HG03439 (cell line): Measurements from ENCODE around the gene MYPN.

Experiments used
- ATAC-seq: cut with Tn5 transposase; IDR thresholded peaks from one replicate; pipeline ENCODE4 v1.9.1; 2021; ENCODE audit warnings: mild to moderate bottlenecking, moderate library complexity; ENCODE audit not compliant: unreplicated experiment

Gene MYPN

DNA sequence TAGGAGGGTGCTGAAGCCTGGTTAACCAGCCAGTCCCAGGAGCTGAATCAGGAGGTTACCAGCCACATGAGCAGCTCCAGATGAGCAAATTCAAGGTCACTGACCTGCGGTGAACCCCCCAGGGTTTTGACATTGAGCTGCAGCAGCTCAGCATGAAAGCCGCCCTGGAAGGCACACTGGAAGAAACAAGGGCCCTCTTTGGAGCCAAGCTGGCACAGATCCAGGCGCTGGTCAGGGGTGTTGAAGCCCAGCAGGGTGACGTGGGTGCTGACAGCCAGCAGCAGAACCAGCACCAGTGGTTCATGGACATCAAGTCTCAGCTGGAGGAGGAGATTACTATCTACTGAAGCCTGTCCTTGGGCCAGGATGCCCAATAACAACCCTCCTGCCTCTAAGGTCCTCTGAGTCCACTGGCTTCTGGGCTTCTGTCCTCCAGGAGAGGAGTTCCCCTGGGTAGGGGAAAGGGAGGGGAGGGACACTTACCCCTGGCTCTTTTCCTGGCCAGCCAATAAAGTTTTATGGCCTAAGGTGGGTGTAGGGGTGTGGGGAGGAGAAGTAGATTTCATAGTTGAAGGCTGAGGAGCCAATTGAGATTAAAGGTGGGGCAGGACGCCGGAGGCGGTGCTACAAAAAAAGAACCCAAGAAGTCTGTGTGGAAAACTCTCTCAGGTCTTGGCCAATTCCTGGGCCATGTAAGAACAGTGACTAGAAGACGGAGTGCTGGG is 152.0 kb downstream of the MYPN start:
- no peak for ATAC-seq
